Suprapubic skin (tissue), 3 donors: ENCODE data around the gene TBX5.

ENCODE experiments used
- EP300 ChIP-seq: sonication (generic); formaldehyde crosslinking; IDR thresholded peaks from one replicate; pipeline ENCODE4 v1.6.1; 2017; ENCODE audit warnings: antibody characterized with exemption
- TF ChIP-seq, protein P1 (sequence below), 2 donors: fragments of 200-600 bp in 1 of 2; fragments of 450-650 bp in 1 of 2; sonication (generic) in 1 of 2; IDR thresholded peaks; one replicate each; pipeline ENCODE4 v1.5.1; 2016 to 2019; ENCODE audit warnings: antibody characterized with exemption in 2 of 2, mild to moderate bottlenecking in 1 of 2, moderate library complexity in 1 of 2

DNA sequence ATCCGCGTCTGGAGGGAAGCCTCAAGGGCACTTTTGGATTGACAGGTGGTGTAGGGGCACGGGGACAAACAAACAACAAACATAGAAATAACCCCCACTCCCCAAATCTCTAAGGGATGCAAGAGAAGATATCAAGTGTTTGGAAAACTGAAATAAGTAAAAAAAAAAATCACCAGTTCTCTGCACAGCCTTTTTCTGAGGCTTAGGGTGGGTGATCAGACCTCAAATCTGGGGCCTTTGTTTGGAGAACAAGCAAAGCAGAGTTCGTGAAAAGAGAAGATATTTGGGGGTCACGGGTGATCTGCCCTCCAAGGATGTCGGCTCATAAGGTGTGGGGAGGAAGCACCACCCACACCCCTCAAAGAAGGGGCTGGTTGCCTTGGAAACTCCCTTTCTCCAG is 10.7 kb downstream of the TBX5 start:
- TF ChIP-seq, protein P1, sequence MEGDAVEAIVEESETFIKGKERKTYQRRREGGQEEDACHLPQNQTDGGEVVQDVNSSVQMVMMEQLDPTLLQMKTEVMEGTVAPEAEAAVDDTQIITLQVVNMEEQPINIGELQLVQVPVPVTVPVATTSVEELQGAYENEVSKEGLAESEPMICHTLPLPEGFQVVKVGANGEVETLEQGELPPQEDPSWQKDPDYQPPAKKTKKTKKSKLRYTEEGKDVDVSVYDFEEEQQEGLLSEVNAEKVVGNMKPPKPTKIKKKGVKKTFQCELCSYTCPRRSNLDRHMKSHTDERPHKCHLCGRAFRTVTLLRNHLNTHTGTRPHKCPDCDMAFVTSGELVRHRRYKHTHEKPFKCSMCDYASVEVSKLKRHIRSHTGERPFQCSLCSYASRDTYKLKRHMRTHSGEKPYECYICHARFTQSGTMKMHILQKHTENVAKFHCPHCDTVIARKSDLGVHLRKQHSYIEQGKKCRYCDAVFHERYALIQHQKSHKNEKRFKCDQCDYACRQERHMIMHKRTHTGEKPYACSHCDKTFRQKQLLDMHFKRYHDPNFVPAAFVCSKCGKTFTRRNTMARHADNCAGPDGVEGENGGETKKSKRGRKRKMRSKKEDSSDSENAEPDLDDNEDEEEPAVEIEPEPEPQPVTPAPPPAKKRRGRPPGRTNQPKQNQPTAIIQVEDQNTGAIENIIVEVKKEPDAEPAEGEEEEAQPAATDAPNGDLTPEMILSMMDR (IDR thresholded peaks at IDR 0.05), result no peak
- no peak for TF ChIP-seq EP300
